Measurements from ENCODE around the gene ZNF776.

GRCh38 chr19:57755031-57755430, 8.4 kb downstream of the ZNF776 start:
- no peak for TF ChIP-seq CTCF (conservative IDR thresholded peaks at IDR 0.05)
- no peak for TF ChIP-seq ZFX (IDR thresholded peaks at IDR 0.05)
